Activated CD4-positive, alpha-beta T cell treated with anti-CD3 and anti-CD28 coated beads for 36 hours (primary cell): ENCODE results near the gene RHBDD1. TPM values are rescaled to one million over a fixed set of nuclear protein-coding genes. Genes with fewer than 3 reads are reported as not detected.

Experiments
- ATAC-seq: fragments of 200-7000 bp; cut with Tn5 transposase; one replicate; pipeline ENCODE4 v1.10.0; 2021; ENCODE audit warnings: mild to moderate bottlenecking, moderate library complexity
- CTCF ChIA-PET: fragments of 350-600 bp; sonication (Branson Sonifier 250); formaldehyde crosslinking; loops from one replicate; lab custom pipeline; 2021; ENCODE audit warnings: antibody characterized with exemption; lab: Charles Lee
- POLR2A ChIA-PET: fragments of 350-600 bp; sonication (Branson Sonifier 250); formaldehyde crosslinking; loops from one replicate; lab custom pipeline; 2021; ENCODE audit warnings: antibody characterized with exemption, inconsistent platforms; lab: Charles Lee
- DNase-seq: peaks from one replicate; pipeline ENCODE4 v3.0.0-alpha.2; 2020
- H3K27ac Mint-ChIP-seq: one replicate; pipeline ENCODE4 v1.8.0; 2021; ENCODE audit warnings: mixed read lengths
- H3K27me3 Mint-ChIP-seq: one replicate; pipeline ENCODE4 v1.8.0; 2021; ENCODE audit warnings: mixed read lengths
- H3K36me3 Mint-ChIP-seq: one replicate; pipeline ENCODE4 v1.8.0; 2021; ENCODE audit warnings: low read depth, mixed read lengths
- H3K4me1 Mint-ChIP-seq: one replicate; pipeline ENCODE4 v1.8.0; 2021; ENCODE audit warnings: mixed read lengths
- H3K4me3 Mint-ChIP-seq: one replicate; pipeline ENCODE4 v1.8.0; 2021; ENCODE audit warnings: mild to moderate bottlenecking, moderate library complexity, mixed read lengths
- H3K9me3 Mint-ChIP-seq: one replicate; pipeline ENCODE4 v1.8.0; 2021; ENCODE audit warnings: low read depth, mixed read lengths
- intact Hi-C, 2 experiments: fragments of 100-400 bp; cut with DNase I in 1 of 2; cut with micrococcal nuclease in 1 of 2; formaldehyde crosslinking; loops; one replicate each; pipeline versions ENCODE4 v1.14.2 to v1.15.1; 2022 to 2024; cut with DNase I, micrococcal nuclease
- total RNA-seq, 2 experiments: library from RNA; stranded (reverse); gene quantifications; one replicate each; pipeline ENCODE4 v1.2.3, GENCODE V29; 2021

The RHBDD1 gene
- total RNA-seq, 2 experiments from 2014 or later, result 38.1 to 49.0 TPM

DNA sequence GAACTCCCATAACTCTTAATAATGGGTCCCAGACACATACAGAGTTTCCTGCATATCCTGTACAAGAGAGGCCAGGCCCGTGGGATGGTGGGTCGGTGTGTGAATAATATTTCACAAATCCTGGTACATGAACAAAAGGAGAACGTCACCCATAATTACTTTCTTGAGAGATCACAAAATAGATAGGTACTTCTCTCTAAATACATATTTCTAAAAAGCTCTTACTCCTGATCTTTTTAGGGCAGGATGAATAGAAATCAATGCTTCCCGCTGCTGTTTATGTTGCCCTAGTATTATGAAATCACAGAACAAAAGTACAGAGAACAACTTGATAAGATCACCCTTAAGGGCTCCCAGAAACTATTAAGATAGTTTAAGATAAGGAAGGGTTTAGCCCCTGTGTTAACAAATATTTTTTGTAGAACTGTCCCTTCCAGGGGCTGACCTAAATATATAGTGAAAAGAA is 41.6 kb upstream of the RHBDD1 start:
- H3K9me3 Mint-ChIP-seq, result no peaks in the 10 kb centered on the region
- ChIA-PET POLR2A (no interaction called here), CTCF (interaction anchor here (0.6 to 1.3 kb wide), 3 partner anchors 291 to 1512 kb away, joined by 3 read pairs; no protein-coding TSS in a partner anchor)

DNA sequence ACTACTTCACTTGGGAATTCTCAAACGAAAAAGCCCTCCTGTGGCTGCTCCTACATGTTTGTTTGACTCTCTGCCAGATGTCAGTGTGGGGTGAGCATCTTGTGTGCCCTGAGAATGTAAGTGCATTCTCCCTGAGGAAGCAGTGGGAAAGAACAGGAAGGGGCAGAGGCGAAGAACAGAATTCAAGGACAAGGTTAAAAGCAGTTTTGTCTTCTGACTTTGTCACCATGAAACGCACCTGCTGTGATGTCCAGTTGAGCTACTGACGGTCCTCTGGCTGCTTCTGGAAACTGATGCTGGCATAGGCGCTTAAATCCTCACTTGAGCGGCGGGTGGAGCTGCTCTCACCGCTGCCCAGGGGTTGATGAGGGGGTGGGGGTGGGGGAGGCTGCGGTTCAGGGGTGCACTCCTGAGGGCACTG is 41.1 kb upstream of the RHBDD1 start:
- POLR2A ChIA-PET, result no interaction called here

More for the DNA sequence above, 41.6 kb upstream of the RHBDD1 start:
- no peak for DNase-seq
- peaks cover 36% of the 10 kb centered on the region for H3K4me1 Mint-ChIP-seq
- H3K36me3 Mint-ChIP-seq, result peaks cover 9% of the 10 kb centered on the region
- intact Hi-C loops, result loop anchor here (5.0 to 10.0 kb wide), 4 partner anchors 369 to 1869 kb away; partner anchors contain the start of gene MFF (in 1 of the 2)
- H3K4me3 Mint-ChIP-seq, result no peak overlapping the region
- no peaks in the 10 kb centered on the region for H3K27me3 Mint-ChIP-seq
- ATAC-seq, result no peak
- no peak overlapping the region for H3K27ac Mint-ChIP-seq

DNA sequence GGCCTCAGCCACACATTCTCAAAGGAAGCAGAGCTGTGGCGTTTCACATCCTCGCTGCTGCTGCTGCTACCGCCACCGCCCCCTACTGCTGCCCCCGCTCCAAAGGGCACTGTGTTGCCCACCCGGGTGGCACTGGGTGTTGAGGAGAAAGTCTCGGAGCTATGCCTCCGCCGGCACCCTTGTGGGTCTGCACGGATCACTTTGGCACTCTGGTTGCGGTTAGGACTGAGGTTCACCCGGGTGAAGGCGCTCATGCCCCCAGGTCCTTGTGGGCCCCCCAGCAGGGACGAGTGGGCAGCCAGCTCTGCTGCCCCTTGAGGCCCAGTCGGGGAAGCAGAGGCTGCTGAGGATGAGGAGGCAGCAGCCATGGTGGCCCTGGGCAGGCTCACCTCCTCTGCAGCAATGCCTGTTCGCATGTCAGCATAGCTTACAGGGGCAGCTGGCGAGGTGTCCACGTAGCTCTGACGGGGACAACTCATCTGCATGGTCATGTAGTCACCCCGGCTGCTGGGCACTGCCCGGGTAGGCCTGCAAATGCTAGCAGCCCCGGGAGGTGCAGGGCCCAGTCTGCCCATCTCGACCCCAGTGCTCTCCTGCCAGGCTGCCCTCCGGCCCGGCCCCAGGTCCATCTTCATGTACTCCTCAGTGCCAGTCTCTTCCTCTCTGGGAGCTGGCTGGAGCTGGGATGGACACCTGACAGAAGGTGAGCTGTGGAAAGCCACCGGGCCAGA is 40.4 kb upstream of the RHBDD1 start:
- peaks cover 32% of the 10 kb centered on the region for H3K4me1 Mint-ChIP-seq
- no peaks in the 10 kb centered on the region for H3K9me3 Mint-ChIP-seq
- ATAC-seq (no peak), DNase-seq (peak; percentile 9)
- ChIA-PET POLR2A (no interaction called here), CTCF (interaction anchor here (0.7 to 1.3 kb wide), 3 partner anchors 8 to 906 kb away, joined by 3 read pairs; no protein-coding TSS in a partner anchor)
- H3K27me3 Mint-ChIP-seq, result no peaks in the 10 kb centered on the region
- intact Hi-C loops, result loop anchor here (10.0 kb wide), 3 partner anchors 371 to 1871 kb away; partner anchors contain the start of gene MFF (in 1 of the 2)
- H3K36me3 Mint-ChIP-seq, result peaks cover 9% of the 10 kb centered on the region
- H3K27ac Mint-ChIP-seq, result no peak overlapping the region
- no peak overlapping the region for H3K4me3 Mint-ChIP-seq

More for the DNA sequence above, 41.1 kb upstream of the RHBDD1 start:
- H3K27me3 Mint-ChIP-seq, result no peaks in the 10 kb centered on the region
- no peak for DNase-seq
- peaks cover 9% of the 10 kb centered on the region for H3K36me3 Mint-ChIP-seq
- CTCF ChIA-PET, result interaction anchor here (0.6 to 1.3 kb wide), 3 partner anchors 8 to 906 kb away, joined by 3 read pairs; no protein-coding TSS in a partner anchor
- H3K9me3 Mint-ChIP-seq, result no peaks in the 10 kb centered on the region
- intact Hi-C loops, result loop anchor here (5.0 to 10.0 kb wide), 4 partner anchors 370 to 1870 kb away; partner anchors contain the start of gene MFF (in 1 of the 2)
- H3K27ac Mint-ChIP-seq, result no peak overlapping the region
- peaks cover 33% of the 10 kb centered on the region for H3K4me1 Mint-ChIP-seq
- H3K4me3 Mint-ChIP-seq, result no peak overlapping the region
- ATAC-seq, result no peak

DNA sequence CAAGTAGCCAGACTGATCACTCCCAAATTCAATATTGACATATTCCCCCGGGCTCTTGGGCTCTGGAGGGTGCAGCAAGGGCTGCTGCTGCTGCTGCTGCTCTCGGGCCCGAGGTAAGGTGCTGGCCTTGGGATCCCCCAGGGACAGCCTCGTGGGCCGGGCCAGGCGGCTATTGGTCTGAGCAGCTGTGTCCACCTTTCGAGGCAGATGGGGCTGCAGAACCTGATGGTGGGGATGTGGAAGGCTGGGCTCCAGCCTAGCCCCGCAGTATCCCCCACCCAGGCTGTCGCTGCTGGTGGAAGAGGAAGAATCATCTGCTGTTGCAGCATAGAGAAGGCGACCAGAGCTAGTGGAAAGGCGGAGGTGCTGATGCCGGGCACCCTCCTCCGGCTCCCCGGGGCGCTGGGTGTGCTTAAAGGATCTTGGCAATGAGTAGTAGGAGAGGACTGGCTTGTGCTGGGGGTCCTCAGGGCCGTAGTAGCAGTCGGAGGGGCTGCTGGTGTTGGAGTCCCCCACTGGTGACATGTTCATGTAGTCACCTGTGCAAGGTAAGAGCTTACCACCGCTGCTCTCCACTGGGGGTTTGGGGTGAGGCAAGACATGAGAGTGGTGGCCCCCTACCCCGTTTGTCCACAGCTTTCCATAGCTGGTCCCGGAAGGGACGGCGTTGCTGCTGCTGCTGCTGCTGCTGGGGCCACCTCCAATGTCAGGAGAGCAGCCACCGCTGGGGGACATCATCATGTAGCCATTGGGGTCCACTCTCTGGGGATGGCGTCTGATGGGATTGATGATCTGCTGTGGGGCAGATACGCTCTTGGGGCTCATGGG is 39.6 kb upstream of the RHBDD1 start:
- H3K27ac Mint-ChIP-seq, result no peak overlapping the region
- H3K4me1 Mint-ChIP-seq, result peaks cover 32% of the 10 kb centered on the region
- H3K27me3 Mint-ChIP-seq, result no peaks in the 10 kb centered on the region
- ChIA-PET POLR2A (no interaction called here), CTCF (interaction anchor here (0.7 kb wide), 1 partner anchor 710 kb away, joined by 3 read pairs; no protein-coding TSS in a partner anchor)
- DNase-seq (no peak), ATAC-seq (no peak)
- H3K4me3 Mint-ChIP-seq, result no peak overlapping the region
- H3K36me3 Mint-ChIP-seq, result peaks cover 4% of the 10 kb centered on the region
- H3K9me3 Mint-ChIP-seq, result no peaks in the 10 kb centered on the region
- intact Hi-C loops, result loop anchor here (10.0 kb wide), 3 partner anchors 371 to 1871 kb away; partner anchors contain the start of gene MFF (in 1 of the 2)

DNA sequence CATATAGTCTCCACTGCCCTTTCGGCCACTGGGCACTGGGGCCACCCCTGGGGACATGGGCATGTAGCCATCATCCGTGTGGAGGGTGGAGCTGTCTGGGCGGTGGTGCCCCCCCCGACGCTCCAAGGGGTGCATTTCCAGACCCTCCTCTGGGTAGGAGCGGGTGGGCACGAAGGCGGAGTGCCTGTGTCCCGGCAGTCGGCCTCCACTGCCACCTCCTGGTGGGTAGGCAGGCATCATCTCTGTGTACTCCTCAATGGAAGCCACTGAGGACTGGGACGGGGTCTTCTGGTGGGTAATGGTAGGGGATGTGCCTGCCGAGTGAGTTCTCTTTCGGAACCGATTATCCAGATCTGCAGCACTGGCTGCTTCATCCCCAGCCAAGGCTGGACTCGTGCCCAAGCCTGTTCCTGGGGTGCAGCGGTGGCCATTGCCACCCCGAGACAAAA is 39.0 kb upstream of the RHBDD1 start:
- ChIA-PET POLR2A (no interaction called here), CTCF (no interaction called here)
- peaks cover 4% of the 10 kb centered on the region for H3K36me3 Mint-ChIP-seq
- ATAC-seq, result no peak
- H3K27me3 Mint-ChIP-seq, result no peaks in the 10 kb centered on the region
- H3K9me3 Mint-ChIP-seq, result no peaks in the 10 kb centered on the region
- H3K4me3 Mint-ChIP-seq, result no peak overlapping the region
- intact Hi-C loops, result loop anchor here (10.0 kb wide), 3 partner anchors 372 to 1872 kb away; partner anchors contain the start of gene MFF (in 1 of the 2)
- H3K4me1 Mint-ChIP-seq, result peaks cover 37% of the 10 kb centered on the region
- no peak overlapping the region for H3K27ac Mint-ChIP-seq
- DNase-seq, result peak; percentile 27

DNA sequence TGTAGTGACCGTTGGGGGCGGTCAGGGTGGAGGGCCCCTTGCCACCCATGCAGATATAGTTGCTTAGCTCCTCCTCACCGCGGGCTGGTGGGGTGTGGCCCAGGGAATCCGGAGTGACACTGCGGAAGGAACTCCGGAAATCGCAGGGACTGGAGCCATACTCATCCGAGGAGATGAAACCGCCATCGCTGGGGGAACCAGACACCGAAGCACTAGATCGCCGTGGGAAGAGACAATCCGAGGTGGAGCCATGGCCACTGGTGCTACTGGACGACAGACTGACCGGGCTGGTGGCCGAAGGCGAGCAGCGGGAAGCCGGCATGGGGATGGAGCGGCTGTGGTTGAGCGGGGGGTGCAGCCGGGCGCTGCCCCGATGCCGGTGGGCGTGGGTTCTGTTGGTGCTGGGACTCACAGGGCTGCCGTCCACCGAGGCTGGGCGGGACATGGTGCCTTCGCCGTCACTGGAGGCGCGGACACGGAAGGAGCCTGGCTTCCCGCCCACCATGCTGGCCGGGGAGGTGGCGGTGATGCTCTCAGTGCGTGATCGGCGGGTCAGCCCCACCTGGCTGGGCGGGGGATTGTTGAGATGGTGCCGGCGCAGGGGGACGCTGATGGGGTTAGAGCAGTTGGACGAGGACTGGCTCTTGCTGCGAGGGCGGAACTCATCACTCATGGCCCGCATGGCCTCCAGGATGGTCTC is 38.4 kb upstream of the RHBDD1 start:
- no peak for ATAC-seq
- Mint-ChIP-seq H3K4me3 (no peak overlapping the region), H3K27ac (no peak overlapping the region), H3K36me3 (peaks cover 4% of the 10 kb centered on the region), H3K27me3 (no peaks in the 10 kb centered on the region), H3K9me3 (no peaks in the 10 kb centered on the region), H3K4me1 (peaks cover 33% of the 10 kb centered on the region)
- intact Hi-C loops, result loop anchor here (10.0 kb wide), 3 partner anchors 373 to 1873 kb away; partner anchors contain the start of gene MFF (in 1 of the 2)
- ChIA-PET POLR2A (no interaction called here), CTCF (interaction anchor here (0.7 to 6.4 kb wide), 2 partner anchors 8 to 767 kb away, joined by 4 to 52 read pairs; no protein-coding TSS in a partner anchor)
- DNase-seq, result peak; percentile 7

DNA sequence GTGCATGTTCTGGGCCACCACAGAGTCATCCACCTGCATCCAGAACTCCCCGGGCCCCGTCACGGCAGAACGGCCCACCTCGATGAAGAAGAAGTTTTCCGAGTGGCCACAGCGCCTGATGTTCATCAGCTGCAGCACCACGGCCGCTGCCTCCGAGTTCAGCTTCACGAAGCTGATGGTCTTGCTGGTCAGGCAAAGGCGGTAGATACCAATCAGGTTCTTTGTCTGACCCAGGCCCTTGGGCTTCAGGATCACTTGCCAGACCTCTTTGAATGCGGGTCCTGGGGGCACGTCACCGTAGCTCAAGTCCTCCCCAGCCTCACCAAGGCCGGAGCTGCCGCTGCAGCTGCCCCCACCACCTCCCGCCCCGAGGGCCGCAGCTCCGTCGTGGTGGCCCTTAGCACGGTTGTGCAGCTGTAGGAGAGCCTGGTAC is 37.8 kb upstream of the RHBDD1 start:
- Mint-ChIP-seq H3K4me1 (peaks cover 34% of the 10 kb centered on the region), H3K9me3 (no peaks in the 10 kb centered on the region), H3K27ac (no peak overlapping the region), H3K36me3 (peaks cover 4% of the 10 kb centered on the region), H3K4me3 (peak overlapping the region; percentile 75), H3K27me3 (peaks cover 2% of the 10 kb centered on the region)
- ChIA-PET CTCF (interaction anchor here (0.6 to 6.4 kb wide), 4 partner anchors 9 to 767 kb away, joined by 3 to 52 read pairs (median 4); no protein-coding TSS in a partner anchor), POLR2A (no interaction called here)
- DNase-seq, result peak; percentile 8
- intact Hi-C loops, result loop anchor here (2.0 to 10.0 kb wide), 5 partner anchors 145 to 1873 kb away; partner anchors contain the start of gene MFF (in 1 of the 2)
- no peak for ATAC-seq

DNA sequence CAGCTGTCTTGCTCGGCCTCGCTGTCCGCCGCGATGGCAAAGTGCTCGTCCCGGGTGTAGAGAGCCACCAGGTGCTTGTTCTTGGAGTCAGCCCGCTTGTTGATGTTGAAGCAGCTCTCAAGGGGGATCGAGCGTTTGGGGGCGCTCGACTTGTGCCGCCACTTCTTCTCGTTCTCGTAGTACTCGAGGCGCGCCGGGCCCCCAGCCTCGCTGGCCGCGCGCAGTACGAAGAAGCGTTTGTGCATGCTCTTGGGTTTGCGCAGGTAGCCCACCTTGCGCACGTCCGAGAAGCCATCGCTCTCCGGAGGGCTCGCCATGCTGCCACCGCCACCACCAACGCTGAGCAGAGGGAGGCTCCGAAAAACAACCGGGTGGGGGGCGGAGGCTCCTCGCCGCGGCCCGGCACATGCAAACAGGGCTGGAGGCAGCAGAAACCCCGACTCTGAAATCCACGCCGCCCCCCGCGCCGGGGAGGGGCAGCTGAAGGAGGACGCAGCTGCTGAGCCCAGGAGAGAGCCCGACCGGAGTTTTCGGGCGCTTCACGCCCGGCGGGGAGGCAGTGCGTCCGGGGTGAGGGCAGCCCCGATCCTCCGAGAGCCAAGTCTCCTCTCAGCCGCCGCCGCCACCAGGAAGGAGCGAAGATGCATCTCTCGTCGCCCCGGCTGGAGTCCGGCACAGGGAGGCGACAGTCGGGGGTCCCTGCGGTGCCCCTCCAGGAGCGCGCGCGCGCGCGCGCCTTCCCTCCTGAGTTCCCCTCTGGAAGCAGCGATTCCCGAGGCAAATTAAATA is 37.2 kb upstream of the RHBDD1 start:
- peaks cover 4% of the 10 kb centered on the region for H3K36me3 Mint-ChIP-seq
- peaks cover 4% of the 10 kb centered on the region for H3K27me3 Mint-ChIP-seq
- H3K4me1 Mint-ChIP-seq, result peaks cover 31% of the 10 kb centered on the region
- no peaks in the 10 kb centered on the region for H3K9me3 Mint-ChIP-seq
- peak; percentile 14 for ATAC-seq
- DNase-seq, result peak; percentile 67
- H3K4me3 Mint-ChIP-seq, result peak overlapping the region; percentile 75
- POLR2A ChIA-PET, result interaction anchor here (0.7 to 2.4 kb wide), 2 partner anchors 36 to 75 kb away, joined by 4 to 12 read pairs; partner anchors contain the start of gene RHBDD1
- CTCF ChIA-PET, result interaction anchor here (0.6 to 6.4 kb wide), 5 partner anchors 9 to 768 kb away, joined by 3 to 52 read pairs (median 4); no protein-coding TSS in a partner anchor
- intact Hi-C loops, result loop anchor here (1.0 to 10.0 kb wide), 6 partner anchors 7 to 1874 kb away; partner anchors contain the start of gene MFF (in 1 of the 2)
- H3K27ac Mint-ChIP-seq, result peak overlapping the region; percentile 69

DNA sequence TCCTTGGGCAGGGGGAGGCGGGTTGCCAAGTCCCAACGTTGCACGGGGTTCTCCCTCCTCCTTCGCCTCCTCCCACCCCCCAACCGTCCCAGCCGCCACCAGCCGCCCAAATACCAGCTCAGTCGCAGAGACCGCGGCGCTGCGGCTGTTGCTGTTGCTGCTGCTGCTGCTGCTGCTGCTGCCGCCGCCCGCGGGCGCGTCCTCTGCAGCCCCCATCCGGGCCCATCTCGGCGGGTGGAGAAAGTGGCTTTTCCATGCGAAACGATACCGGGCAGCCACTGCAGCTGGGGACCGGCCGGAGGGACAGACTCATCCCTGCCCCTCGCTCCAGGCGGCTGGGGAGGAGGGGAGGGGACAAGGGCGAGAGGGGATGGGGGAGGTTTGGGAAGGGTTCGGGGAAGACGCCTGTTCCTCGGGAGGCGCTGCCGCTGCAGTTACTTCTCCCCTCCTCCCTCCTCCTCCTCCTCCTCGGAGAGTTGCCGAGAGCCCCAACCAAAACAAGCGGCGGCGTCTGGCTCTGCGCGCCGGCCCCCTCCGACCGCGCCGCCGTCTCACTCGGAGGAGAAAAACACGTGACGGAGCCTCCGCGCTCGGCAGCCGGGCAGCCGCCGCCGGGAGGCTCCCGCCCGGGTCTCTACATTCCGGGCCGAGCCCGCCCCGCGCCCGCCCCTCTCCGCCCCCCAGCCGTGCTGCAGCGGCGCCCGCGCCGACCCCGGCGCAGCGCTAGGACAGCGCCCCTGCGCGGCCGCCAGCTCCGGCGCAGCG is 36.5 kb upstream of the RHBDD1 start, which contains the start of gene IRS1:
IRS1 (minus strand) TSS at position 610 of the 765 bp plus-strand sequence. CDS start 1,082 bp downstream, outside the sequence.
- intact Hi-C loops, result loop anchor here (1.0 to 10.0 kb wide), 6 partner anchors 8 to 1875 kb away; partner anchors contain the start of gene MFF (in 1 of the 2)

More for the DNA sequence above, 36.5 kb upstream of the RHBDD1 start, which contains the start of gene IRS1:
- ChIA-PET CTCF (interaction anchor here (0.9 to 6.4 kb wide), 4 partner anchors 10 to 321 kb away, joined by 3 to 52 read pairs (median 3); no protein-coding TSS in a partner anchor), POLR2A (interaction anchor here (0.7 to 2.4 kb wide), 2 partner anchors 35 to 74 kb away, joined by 4 to 12 read pairs; partner anchors contain the start of gene RHBDD1)
- Mint-ChIP-seq H3K4me1 (peaks cover 24% of the 10 kb centered on the region), H3K27ac (peak within 1 kb of the TSS; percentile 70), H3K9me3 (no peaks in the 10 kb centered on the region), H3K36me3 (peaks cover 4% of the 10 kb centered on the region), H3K27me3 (peaks cover 6% of the 10 kb centered on the region), H3K4me3 (peak within 1 kb of the TSS; percentile 75)
- peak; percentile 82 for DNase-seq
- ATAC-seq, result peak; percentile 63
